Motor neuron (in vitro differentiated cells): ENCODE results near the gene HPSE2. TPM values are rescaled to one million over a fixed set of nuclear protein-coding genes. Genes with fewer than 3 reads are reported as not detected.
A peak's percentile ranks its signal among the peaks of the same experiment; 100 is the strongest.
"Not testable (repeated sequence)": the region's sequence is repeated elsewhere in the genome, so short reads cannot be mapped to it uniquely, and the experiment has no call there.

Experiments used
- ATAC-seq, 8 experiments: fragments of 200-7000 bp; cut with Tn5 transposase; replicated peaks in 6 of 8; 2 replicates each; pipeline ENCODE4 v1.8.0; 2021; ENCODE audit warnings: mild to moderate bottlenecking in 8 of 8, moderate library complexity in 8 of 8
- H3K27ac ChIP-seq, 2 donors: fragments of 250-450 bp; sonication (Bioruptor Pico); 2 replicates each; pipeline ENCODE4 v1.9.0; 2021; ENCODE audit warnings: antibody characterized with exemption in 2 of 2, mild to moderate bottlenecking in 2 of 2, moderate library complexity in 1 of 2
- H3K4me1 ChIP-seq, 2 donors: fragments of 250-450 bp; sonication (Bioruptor Pico); replicated peaks in 1 of 2; 2 replicates each; pipeline ENCODE4 v1.6.1; 2021; ENCODE audit warnings: antibody characterized with exemption in 2 of 2, mild to moderate bottlenecking in 2 of 2, moderate library complexity in 1 of 2
- H3K4me3 ChIP-seq, 5 donors: fragments of 250-450 bp; sonication (Bioruptor Pico); 2 replicates each; pipeline ENCODE4 v1.9.0; 2021; ENCODE audit warnings: antibody characterized with exemption in 5 of 5, mild to moderate bottlenecking in 5 of 5, moderate library complexity in 4 of 5
- WGBS, 10 experiments: fragments of 450-650 bp; shearing (Covaris generic); methylation state at CpG; one replicate each; pipeline ENCODE4 v1.0.0; 2022; 5-methylcytosine and 5-hydroxymethylcytosine counted together
- in situ Hi-C, 9 experiments: fragments of 400-800 bp; cut with MboI; loops; one replicate each; pipeline ENCODE4 v1.15.0; 2021; ENCODE audit warnings: low sequenced_read_pairs in 9 of 9, low pct_unique_long_range_greater_than_20kb in 2 of 9; ENCODE audit not compliant: unreplicated experiment in 9 of 9
- total RNA-seq, 8 experiments: library from RNA; unstranded; fragments of 300-600 nt; gene quantifications; 2 replicates each; pipeline versions ENCODE4 v1.2.3 to v1.2.4, GENCODE V29; 2022

The HPSE2 gene
- total RNA-seq, 8 experiments from 2014 or later: 0.05 to 0.62 (median 0.13) TPM; not detected in 1

DNA sequence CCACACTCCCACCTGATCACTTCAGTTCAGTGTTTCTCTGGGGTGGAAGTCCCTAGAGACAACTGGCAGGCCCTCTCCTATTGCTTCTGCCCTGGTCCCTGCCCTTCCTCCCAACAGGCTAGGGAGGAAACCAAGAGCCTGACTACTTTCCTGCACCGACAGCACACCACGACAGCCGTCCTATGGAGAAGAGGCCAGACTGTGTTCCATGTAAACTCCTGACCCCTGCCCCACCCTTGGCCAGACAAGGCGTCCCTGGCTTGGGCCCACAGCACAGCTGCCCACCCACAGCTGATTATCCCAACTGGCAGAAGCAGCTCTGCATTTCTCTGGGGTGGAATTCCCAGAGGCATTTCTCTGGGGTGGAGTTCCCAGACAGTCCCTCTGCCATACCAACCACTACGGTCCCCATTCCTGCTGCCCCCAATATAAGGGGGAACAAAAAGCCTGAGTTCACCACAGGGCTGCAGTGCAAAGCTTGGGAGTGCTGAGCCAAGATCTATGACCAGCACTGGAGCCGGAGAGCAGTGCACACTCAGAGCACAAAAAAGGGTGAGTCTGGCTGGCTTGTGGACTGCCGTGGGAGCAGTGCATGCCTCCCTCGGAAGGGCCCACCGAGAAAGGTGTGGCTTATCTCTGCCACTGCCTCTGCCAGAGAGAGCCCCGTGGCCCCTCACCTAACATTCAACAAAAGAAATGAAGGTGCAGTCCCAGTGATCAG lies 193.4 kb downstream of the HPSE2 start:
- no peak overlapping the region for H3K27ac ChIP-seq
- WGBS, 10 experiments: 11 to 100% (median 88%) methylated on average over 1 to 6 of the region's 10 CpGs; no CpG with 5 or more reads in 3 of the 10 experiments
- H3K4me3 ChIP-seq: no peak overlapping the region
- no peaks in the 10 kb centered on the region for H3K4me1 ChIP-seq
- ATAC-seq: peak in 2 of 8 experiments; percentile 73 to 88
- in situ Hi-C loops: loop anchor here in 2 of 9 experiments (25.0 kb wide), 2 partner anchors 95 to 255 kb away; no protein-coding TSS in a partner anchor

DNA sequence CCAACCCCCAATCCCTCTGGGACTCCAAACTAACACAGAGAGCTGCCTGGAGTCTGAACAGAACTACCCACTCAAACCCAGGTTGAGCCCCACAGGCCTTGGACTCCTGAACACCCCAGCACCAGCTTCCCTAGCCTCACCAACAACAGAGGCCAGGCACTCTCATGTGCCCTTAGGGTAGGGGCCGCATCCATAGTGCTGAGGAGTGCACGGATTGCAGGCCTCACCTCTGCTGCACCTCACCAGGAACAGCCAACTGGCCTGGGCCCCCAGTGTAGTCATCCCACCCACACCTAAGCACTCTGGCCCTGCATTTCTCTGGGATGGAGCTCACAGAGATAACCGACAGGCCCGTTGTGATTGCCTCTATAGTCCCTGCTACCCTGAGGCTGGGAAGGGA lies 194.2 kb downstream of the HPSE2 start:
- in situ Hi-C loops: loop anchor here in 2 of 9 experiments (25.0 kb wide), 2 partner anchors 96 to 254 kb away; no protein-coding TSS in a partner anchor
- WGBS, 10 experiments: 50 to 100% (median 85%) methylated on average over 1 to 3 of the region's 4 CpGs; no CpG with 5 or more reads in 5 of the 10 experiments
- Histone ChIP-seq H3K4me3 (no peak overlapping the region), H3K27ac (no peak overlapping the region), H3K4me1 (no peaks in the 10 kb centered on the region)
- ATAC-seq: no peak

DNA sequence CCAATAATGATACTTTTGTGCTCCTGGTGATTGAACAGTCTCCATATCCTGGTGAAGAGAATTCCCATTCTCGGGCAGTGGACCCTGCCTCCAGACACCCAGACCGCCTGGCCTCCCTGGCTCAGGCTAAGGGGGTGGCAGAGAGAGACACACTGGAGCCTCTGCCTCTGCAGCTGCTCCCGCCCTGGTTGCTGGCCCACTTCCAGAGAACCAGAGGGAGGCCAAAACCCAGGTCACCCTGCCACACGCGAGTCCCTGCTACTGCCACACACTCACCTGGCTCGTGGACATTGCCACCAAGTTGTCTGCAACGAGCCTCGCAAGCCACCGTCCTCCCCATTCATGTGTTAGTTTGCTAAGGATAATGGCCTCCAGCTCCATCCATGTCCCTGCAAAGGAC lies 221.8 kb downstream of the HPSE2 start:
- Histone ChIP-seq H3K27ac (no peak overlapping the region), H3K4me3 (no peak overlapping the region), H3K4me1 (no peaks in the 10 kb centered on the region)
- no peak for ATAC-seq
- 17 to 100% (median 71%) methylated on average over 1 to 5 of the region's 9 CpGs; no CpG with 5 or more reads in 2 of the 10 experiments for WGBS, 10 experiments
- in situ Hi-C loops: no loop called here

- in situ Hi-C loops: no loop called here
- Histone ChIP-seq H3K4me3 (no peak overlapping the region), H3K27ac (no peak overlapping the region), H3K4me1 (no peaks in the 10 kb centered on the region)
- ATAC-seq: no peak
These were observed 225.4 kb downstream of the HPSE2 start for GRCh38 chr10:99010286-99010685.

DNA sequence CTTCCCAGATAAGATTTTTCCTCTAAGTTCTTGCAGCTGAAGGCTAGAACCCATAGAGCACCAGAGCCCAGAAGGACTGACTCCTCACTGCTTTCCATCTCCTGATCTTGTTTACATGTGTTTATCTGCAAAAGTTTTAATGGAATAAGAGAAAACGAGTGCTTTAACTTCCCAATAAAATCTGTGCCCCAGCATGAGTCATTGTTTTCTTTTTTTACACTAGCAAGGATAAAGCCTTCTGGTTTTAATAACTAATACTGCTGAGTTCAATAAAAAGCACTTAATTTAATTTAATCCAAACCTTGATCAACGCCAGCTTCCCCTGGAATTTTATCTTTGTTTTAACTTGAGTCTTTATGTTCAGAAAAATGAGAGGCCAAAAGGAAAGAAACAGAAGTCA lies 227.6 kb downstream of the HPSE2 start:
- no peak for ATAC-seq
- in situ Hi-C loops: no loop called here
- H3K27ac ChIP-seq: no peak overlapping the region
- no peaks in the 10 kb centered on the region for H3K4me1 ChIP-seq
- H3K4me3 ChIP-seq: no peak overlapping the region
- WGBS, 10 experiments: 0 to 78% (median 41%) methylated on average over 1 to 2 of the region's 2 CpGs; no CpG with 5 or more reads in 2 of the 10 experiments

GRCh38 chr10:99007457-99007856 lies 228.2 kb downstream of the HPSE2 start:
- Histone ChIP-seq H3K4me3 (no peak overlapping the region), H3K27ac (no peak overlapping the region), H3K4me1 (no peaks in the 10 kb centered on the region)
- no peak for ATAC-seq
- in situ Hi-C loops: no loop called here

DNA sequence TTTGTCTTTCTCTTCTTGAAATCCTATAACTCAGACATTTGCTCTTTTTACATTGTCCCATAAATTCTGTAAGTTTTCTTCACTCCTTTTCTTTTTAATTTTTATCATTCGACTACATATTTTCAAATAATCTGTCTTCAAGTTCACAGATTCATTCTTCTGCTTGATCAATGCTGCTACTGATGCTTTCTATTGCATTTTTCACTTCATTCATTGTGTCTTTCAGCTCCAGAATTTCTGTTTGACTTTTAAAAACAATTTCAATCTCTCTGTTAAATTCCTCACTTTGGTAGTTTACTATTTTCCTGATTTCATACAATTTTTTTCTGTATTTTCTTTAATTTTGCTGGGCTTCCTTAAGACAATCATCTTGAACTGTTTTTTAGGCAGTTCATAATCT lies 230.4 kb downstream of the HPSE2 start:
- in situ Hi-C loops: no loop called here
- H3K4me1 ChIP-seq: no peaks in the 10 kb centered on the region
- H3K4me3 ChIP-seq: no peak overlapping the region
- no peak for ATAC-seq
- 0 to 100% (median 50%) methylated on average over 1 of the region's 1 CpG; no CpG with 5 or more reads in 1 of the 10 experiments for WGBS, 10 experiments
- H3K27ac ChIP-seq: no peak overlapping the region

- H3K4me3 ChIP-seq: no peak overlapping the region
- 0 to 83% (median 42%) methylated on average over 1 of the region's 1 CpG; no CpG with 5 or more reads in 2 of the 10 experiments for WGBS, 10 experiments
- H3K27ac ChIP-seq: no peak overlapping the region
- no peaks in the 10 kb centered on the region for H3K4me1 ChIP-seq
- in situ Hi-C loops: no loop called here
- no peak for ATAC-seq
These were observed 230.9 kb downstream of the HPSE2 start for GRCh38 chr10:99004738-99005137.

GRCh38 chr10:99002392-99002791 lies 233.3 kb downstream of the HPSE2 start:
- no peak overlapping the region for H3K27ac ChIP-seq
- no peak overlapping the region for H3K4me3 ChIP-seq
- in situ Hi-C loops: no loop called here
- no peaks in the 10 kb centered on the region for H3K4me1 ChIP-seq
- 27 to 100% (median 83%) methylated on average over 1 of the region's 1 CpG; no CpG with 5 or more reads in 4 of the 10 experiments for WGBS, 10 experiments
- ATAC-seq: no peak

- Histone ChIP-seq H3K4me3 (no peak overlapping the region), H3K27ac (no peak overlapping the region), H3K4me1 (no peaks in the 10 kb centered on the region)
- in situ Hi-C loops: no loop called here
- no peak for ATAC-seq
- WGBS, 10 experiments: 10 to 72% (median 52%) methylated on average over 1 to 4 of the region's 4 CpGs; no CpG with 5 or more reads in 2 of the 10 experiments
These were observed 238.1 kb downstream of the HPSE2 start for GRCh38 chr10:98997596-98997995.

DNA sequence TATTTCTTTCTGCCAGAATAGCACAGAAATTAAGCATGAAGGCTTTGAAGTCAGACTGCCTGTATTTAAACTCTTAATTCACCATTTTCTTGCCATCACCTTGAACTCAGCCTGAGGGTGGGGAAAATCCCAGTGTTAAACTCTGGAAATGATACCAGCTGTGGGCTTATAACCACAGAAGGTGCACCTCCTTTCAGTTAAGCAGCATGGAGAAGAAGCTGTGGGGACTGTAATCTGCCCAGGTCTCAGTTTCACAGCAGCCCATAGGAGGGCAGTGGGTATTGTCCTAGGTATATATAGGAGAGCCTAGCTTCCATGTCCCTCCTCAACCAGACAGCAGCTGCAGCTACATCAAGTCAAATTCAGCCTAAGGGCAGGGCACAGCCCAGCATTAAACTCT lies 241.6 kb downstream of the HPSE2 start:
- H3K4me3 ChIP-seq: no peak overlapping the region
- in situ Hi-C loops: no loop called here
- ATAC-seq: no peak
- no peaks in the 10 kb centered on the region for H3K4me1 ChIP-seq
- H3K27ac ChIP-seq: no peak overlapping the region

- H3K4me1 ChIP-seq, in situ Hi-C loops, H3K4me3 ChIP-seq, H3K27ac ChIP-seq, ATAC-seq: not testable (repeated sequence)
- 0 to 100% (median 80%) methylated on average over 1 to 4 of the region's 9 CpGs; no CpG with 5 or more reads in 5 of the 10 experiments for WGBS, 10 experiments
These were observed 251.9 kb downstream of the HPSE2 start for GRCh38 chr10:98983751-98984150.

DNA sequence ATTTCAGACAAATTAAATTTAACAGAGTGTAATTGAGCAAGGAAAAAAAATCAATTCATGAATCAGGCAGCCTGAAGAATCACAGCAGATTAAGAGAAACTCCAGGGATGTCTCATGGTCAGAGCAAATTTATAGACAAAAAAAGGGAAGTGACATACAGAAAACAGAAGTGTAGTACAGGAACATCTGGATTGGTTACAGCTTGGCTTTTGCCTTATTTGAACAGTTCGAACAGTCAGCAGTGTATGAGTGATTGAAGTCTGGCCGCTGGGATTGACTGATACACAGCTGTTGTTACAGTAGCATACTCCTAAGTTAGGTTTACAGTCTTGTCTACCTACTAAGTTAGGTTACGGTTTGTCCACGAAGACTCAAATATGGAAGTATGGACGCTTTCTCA lies 255.3 kb downstream of the HPSE2 start:
- H3K4me1 ChIP-seq: no peaks in the 10 kb centered on the region
- in situ Hi-C loops: no loop called here
- no peak overlapping the region for H3K27ac ChIP-seq
- no peak for ATAC-seq
- 32 to 100% (median 67%) methylated on average over 1 to 5 of the region's 5 CpGs; no CpG with 5 or more reads in 1 of the 10 experiments for WGBS, 10 experiments
- H3K4me3 ChIP-seq: no peak overlapping the region

- ATAC-seq: no peak
- WGBS, 10 experiments: 0 to 68% (median 29%) methylated on average over 1 to 2 of the region's 2 CpGs; no CpG with 5 or more reads in 1 of the 10 experiments
- in situ Hi-C loops: no loop called here
These were observed 264.2 kb downstream of the HPSE2 start for GRCh38 chr10:98971464-98971863.

More at GRCh38 chr10:98971464-98971863, 264.2 kb downstream of the HPSE2 start:
- Histone ChIP-seq H3K4me3 (no peak overlapping the region), H3K27ac (no peak overlapping the region), H3K4me1 (no peaks in the 10 kb centered on the region)
